Activated B cell treated with CpG ODN at 0.5 μM for 24 hours (primary cell): ENCODE measurements around the gene CD55. TPM values are rescaled to one million over a fixed set of nuclear protein-coding genes. Genes with fewer than 3 reads are reported as not detected.

Source experiments
- ATAC-seq: fragments of 200-7000 bp; cut with Tn5 transposase; one replicate; pipeline ENCODE4 v1.10.0; 2021; ENCODE audit warnings: low read depth, mild to moderate bottlenecking, moderate library complexity
- CTCF ChIA-PET: fragments of 350-600 bp; sonication (Branson Sonifier 250); formaldehyde crosslinking; loops from one replicate; lab custom pipeline; 2021; ENCODE audit warnings: antibody characterized with exemption; lab: Charles Lee
- POLR2A ChIA-PET: fragments of 350-600 bp; sonication (Branson Sonifier 250); formaldehyde crosslinking; loops from one replicate; lab custom pipeline; 2021; ENCODE audit warnings: antibody characterized with exemption; lab: Charles Lee
- DNase-seq: peaks from one replicate; pipeline ENCODE4 v3.0.0; 2022
- H3K27ac Mint-ChIP-seq: one replicate; pipeline ENCODE4 v1.8.0; 2020; ENCODE audit warnings: mixed read lengths
- H3K27me3 Mint-ChIP-seq: one replicate; pipeline ENCODE4 v1.8.0; 2021; ENCODE audit warnings: mixed read lengths
- H3K36me3 Mint-ChIP-seq: one replicate; pipeline ENCODE4 v1.8.0; 2021; ENCODE audit warnings: low read depth, mixed read lengths
- H3K4me1 Mint-ChIP-seq: one replicate; pipeline ENCODE4 v1.8.0; 2021; ENCODE audit warnings: mixed read lengths
- H3K4me3 Mint-ChIP-seq: one replicate; pipeline ENCODE4 v1.8.0; 2020; ENCODE audit warnings: mild to moderate bottlenecking, mixed read lengths
- H3K9me3 Mint-ChIP-seq: one replicate; pipeline ENCODE4 v1.8.0; 2020; ENCODE audit warnings: mixed read lengths
- intact Hi-C: fragments of 100-400 bp; cut with micrococcal nuclease; formaldehyde crosslinking; loops from one replicate; pipeline ENCODE4 v1.15.1; 2024
- total RNA-seq: library from RNA; stranded (reverse); gene quantifications from 2 replicates; pipeline ENCODE4 v1.2.3, GENCODE V29; 2022
- TF ChIP-seq, protein P1 (sequence below): fragments of 200-600 bp; IDR thresholded peaks from one replicate; pipeline ENCODE4 v1.8.0; 2022; ENCODE audit warnings: antibody characterized with exemption, mild to moderate bottlenecking

The CD55 gene
- total RNA-seq, 1 donor from 2014 or later, result 90.9 TPM

DNA sequence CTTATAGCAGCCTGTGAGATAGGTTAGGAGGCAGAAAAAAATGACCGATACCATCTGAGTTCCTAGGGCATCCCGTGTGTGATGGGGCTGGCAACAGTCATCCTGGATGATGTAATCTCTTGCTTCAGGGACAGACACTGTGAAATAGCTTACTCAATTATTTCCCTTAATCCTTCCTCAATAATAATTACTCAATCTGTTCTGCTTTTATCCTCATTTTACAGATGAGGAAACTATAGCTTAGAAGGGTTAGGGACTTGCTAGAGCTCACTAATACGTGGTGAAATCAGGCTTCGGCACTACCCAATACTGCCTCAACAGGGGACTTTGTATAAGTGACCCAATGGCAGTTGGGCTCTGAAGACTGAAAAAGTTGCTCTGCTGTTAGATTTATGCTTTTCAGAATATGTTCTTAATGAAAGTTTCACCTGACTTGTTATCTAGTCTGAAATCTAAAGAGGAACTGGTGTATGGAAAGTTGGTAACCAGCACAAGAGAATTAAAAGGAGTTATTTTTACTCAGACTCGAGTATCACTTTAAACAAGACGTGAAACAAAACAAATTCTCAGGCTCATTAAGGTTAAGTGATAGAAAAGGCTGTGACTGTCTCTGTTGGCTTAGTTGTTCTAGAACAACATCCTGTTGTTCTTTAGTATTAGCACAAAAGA lies 14.4 kb downstream of the CD55 start:
- Mint-ChIP-seq H3K4me3 (peak overlapping the region; percentile 73), H3K36me3 (peaks cover 68% of the 10 kb centered on the region), H3K27ac (peak overlapping the region; percentile 98), H3K4me1 (peaks cover 75% of the 10 kb centered on the region), H3K9me3 (peaks cover 8% of the 10 kb centered on the region), H3K27me3 (no peaks in the 10 kb centered on the region)
- POLR2A ChIA-PET, result interaction anchor here (1.2 to 8.5 kb wide), 5 partner anchors 10 to 252 kb away, joined by 3 to 260 read pairs (median 5); partner anchors contain the start of gene CD55
- DNase-seq, result no peak
- intact Hi-C loops, result loop anchor here (2.0 to 5.0 kb wide), 6 partner anchors 17 to 754 kb away; partner anchors contain the start of genes CR2 and PFKFB2
- ATAC-seq, result peak; percentile 52
- CTCF ChIA-PET, result interaction anchor here (1.8 to 3.6 kb wide), 3 partner anchors 14 to 252 kb away, joined by 10 to 32 read pairs (median 15); partner anchors contain the start of gene CD55
- TF ChIP-seq, protein P1, sequence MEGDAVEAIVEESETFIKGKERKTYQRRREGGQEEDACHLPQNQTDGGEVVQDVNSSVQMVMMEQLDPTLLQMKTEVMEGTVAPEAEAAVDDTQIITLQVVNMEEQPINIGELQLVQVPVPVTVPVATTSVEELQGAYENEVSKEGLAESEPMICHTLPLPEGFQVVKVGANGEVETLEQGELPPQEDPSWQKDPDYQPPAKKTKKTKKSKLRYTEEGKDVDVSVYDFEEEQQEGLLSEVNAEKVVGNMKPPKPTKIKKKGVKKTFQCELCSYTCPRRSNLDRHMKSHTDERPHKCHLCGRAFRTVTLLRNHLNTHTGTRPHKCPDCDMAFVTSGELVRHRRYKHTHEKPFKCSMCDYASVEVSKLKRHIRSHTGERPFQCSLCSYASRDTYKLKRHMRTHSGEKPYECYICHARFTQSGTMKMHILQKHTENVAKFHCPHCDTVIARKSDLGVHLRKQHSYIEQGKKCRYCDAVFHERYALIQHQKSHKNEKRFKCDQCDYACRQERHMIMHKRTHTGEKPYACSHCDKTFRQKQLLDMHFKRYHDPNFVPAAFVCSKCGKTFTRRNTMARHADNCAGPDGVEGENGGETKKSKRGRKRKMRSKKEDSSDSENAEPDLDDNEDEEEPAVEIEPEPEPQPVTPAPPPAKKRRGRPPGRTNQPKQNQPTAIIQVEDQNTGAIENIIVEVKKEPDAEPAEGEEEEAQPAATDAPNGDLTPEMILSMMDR, result no peak

DNA sequence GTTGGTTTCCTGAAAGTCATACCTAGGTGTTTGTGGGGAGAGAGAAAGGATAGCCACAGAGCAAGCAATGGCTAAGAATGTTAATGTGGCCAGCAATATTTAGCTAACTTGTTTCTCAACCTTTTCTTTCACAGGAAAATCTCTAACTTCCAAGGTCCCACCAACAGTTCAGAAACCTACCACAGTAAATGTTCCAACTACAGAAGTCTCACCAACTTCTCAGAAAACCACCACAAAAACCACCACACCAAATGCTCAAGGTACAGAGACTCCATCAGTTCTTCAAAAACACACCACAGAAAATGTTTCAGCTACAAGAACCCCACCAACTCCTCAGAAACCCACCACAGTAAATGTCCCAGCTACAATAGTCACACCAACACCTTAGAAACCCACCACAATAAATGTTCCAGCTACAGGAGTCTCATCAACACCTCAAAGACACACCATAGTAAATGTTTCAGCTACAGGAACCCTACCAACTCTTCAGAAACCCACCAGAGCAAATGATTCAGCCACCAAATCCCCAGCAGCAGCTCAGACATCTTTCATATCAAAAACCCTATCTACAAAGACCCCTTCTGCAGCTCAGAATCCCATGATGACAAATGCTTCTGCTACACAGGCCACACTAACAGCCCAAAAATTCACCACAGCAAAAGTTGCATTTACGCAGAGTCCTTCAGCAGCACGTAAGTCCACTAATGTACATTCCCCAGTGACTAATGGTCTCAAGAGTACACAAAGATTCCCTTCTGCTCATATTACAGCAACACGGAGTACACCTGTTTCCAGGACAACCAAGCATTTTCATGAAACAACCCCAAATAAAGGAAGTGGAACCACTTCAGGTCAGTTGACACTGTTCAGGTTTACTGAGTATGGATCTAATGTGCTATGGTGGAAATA lies 15.3 kb downstream of the CD55 start:
- H3K27ac Mint-ChIP-seq, result peak overlapping the region; percentile 98
- DNase-seq (no peak), ATAC-seq (peak; percentile 80)
- H3K4me3 Mint-ChIP-seq, result peak overlapping the region; percentile 73
- H3K9me3 Mint-ChIP-seq, result peaks cover 8% of the 10 kb centered on the region
- TF ChIP-seq, protein P1, result no peak
- no peaks in the 10 kb centered on the region for H3K27me3 Mint-ChIP-seq
- H3K4me1 Mint-ChIP-seq, result peaks cover 82% of the 10 kb centered on the region
- CTCF ChIA-PET, result interaction anchor here (0.8 to 3.6 kb wide), 4 partner anchors 15 to 253 kb away, joined by 3 to 32 read pairs (median 12); partner anchors contain the start of gene CD55
- intact Hi-C loops, result loop anchor here (1.0 to 5.0 kb wide), 9 partner anchors 16 to 755 kb away; partner anchors contain the start of genes CD55, CR2 and PFKFB2
- H3K36me3 Mint-ChIP-seq, result peaks cover 75% of the 10 kb centered on the region
- POLR2A ChIA-PET, result interaction anchor here (1.2 to 8.5 kb wide), 5 partner anchors 11 to 253 kb away, joined by 3 to 260 read pairs (median 5); partner anchors contain the start of gene CD55

DNA sequence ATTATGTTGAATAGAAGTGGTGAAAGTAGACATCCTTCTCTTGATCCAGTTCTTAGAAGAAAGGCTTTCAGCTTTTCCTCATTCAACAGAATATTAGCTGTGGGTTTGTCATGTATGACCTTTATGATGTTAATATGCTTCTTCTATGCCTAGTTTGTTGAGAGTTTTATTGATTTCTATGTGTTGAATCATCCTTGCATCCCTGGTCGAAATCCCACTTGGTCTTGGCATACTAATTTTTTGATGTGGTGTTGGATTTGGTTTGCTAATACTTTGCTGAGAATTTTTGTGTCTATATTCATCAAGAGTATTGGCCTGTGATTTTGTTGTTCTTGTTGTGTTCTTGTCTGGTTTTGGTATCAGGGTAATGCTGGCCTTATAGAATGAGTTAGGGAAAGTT lies 20.9 kb downstream of the CD55 start:
- ChIA-PET POLR2A (no interaction called here), CTCF (no interaction called here)
- Mint-ChIP-seq H3K27ac (peak overlapping the region; percentile 9), H3K9me3 (no peaks in the 10 kb centered on the region), H3K4me3 (peak overlapping the region; percentile 25), H3K4me1 (peaks cover 81% of the 10 kb centered on the region), H3K36me3 (peaks cover 87% of the 10 kb centered on the region), H3K27me3 (no peaks in the 10 kb centered on the region)
- DNase-seq, result no peak
- intact Hi-C loops, result no loop called here
- no peak for ATAC-seq
- TF ChIP-seq, protein P1, result no peak

DNA sequence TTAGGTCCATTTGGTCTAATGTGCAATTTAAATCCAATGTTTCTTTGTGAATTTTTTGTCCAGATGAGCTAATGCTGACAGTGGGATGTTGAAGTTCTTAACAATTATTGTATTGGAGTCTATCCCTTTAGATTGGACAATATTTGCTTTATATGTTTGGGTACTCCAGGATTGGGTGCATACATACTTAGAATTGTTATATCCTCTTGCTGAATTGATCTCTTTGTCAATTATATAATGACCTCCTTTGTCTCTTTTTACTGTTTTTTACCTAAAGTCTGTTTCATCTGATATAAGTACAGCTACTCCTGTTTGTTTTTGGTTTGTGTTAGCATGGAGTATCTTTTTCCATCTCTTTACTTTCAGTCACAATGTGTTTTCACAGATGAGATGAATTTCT lies 22.2 kb downstream of the CD55 start:
- intact Hi-C loops, result no loop called here
- ChIA-PET POLR2A (interaction anchor here (0.8 to 1.1 kb wide), 2 partner anchors 21 to 22 kb away, joined by 3 read pairs; partner anchors contain the start of gene CD55), CTCF (interaction anchor here (0.8 kb wide), 1 partner anchor 22 kb away, joined by 3 read pairs; the partner anchor contains the start of gene CD55)
- Mint-ChIP-seq H3K27me3 (no peaks in the 10 kb centered on the region), H3K27ac (no peak overlapping the region), H3K36me3 (peaks cover 91% of the 10 kb centered on the region), H3K4me3 (no peak overlapping the region), H3K4me1 (peaks cover 78% of the 10 kb centered on the region), H3K9me3 (no peaks in the 10 kb centered on the region)
- no peak for DNase-seq
- ATAC-seq, result no peak
- TF ChIP-seq, protein P1, result no peak
